GM12892 (cell line): ENCODE data around the gene PAFAH1B1.

Experiments
- POLR2A ChIP-seq: IDR thresholded peaks from 2 replicates; pipeline ENCODE4 v1.6.1; 2011; ENCODE audit warnings: low read depth, low read length, control low read depth
- POLR2AphosphoS5 ChIP-seq: IDR thresholded peaks from 2 replicates; pipeline ENCODE4 v1.6.1; 2011; ENCODE audit warnings: low read depth, low read length, control low read depth

DNA sequence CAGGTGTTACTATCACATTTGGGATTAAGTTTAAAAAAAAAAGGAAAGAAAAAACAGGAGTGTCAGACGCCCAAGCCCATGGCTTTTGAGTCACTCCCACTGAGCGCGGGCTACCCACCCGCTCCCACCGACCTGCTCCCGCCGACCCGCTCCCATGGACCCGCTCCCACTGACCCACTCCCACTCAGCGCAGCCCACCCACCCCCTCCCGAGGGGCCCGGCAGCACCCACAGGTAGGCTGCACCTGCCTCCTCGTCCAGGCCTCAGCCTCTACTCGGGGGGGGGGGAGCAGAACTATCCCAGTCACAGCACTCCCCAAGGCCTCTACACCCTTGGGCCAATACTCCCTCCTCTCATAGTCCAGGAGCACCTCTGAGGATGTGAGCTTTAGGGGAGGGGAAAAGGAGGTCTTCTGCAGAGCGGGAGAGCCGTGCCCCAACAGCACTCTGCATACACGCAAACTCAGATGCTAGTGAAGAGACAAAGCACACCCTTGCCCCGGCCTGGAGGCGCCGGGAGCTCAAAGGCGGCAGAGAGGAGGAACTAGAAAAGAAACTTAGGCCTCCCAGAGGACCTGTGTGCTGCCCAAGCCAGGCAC lies 115.2 kb downstream of the PAFAH1B1 start:
- TF ChIP-seq POLR2AphosphoS5 (no peak), POLR2A (no peak)
